Measurements from ENCODE around the gene ASCL1. TPM values are rescaled to one million over a fixed set of nuclear protein-coding genes. Genes with fewer than 3 reads are reported as not detected.

ASCL1 gene
- polyA plus RNA-seq, 1 of the 3 experiments (the other 2 are of a cell fraction), result 0.21 TPM

GRCh38 chr12:102920271-102920670 is 37.2 kb upstream of the ASCL1 start:
- ChIA-PET CTCF (interaction anchor here (2.8 kb wide), 1 partner anchor 28 kb away, joined by 13 read pairs; no protein-coding TSS in a partner anchor), POLR2A (no interaction called here)
- Histone ChIP-seq H3K9me2 (no peaks in the 10 kb centered on the region), H3K4me2 (no peak overlapping the region), H3K36me3 (replicated peaks in 1 of 2; ENCODE audit: control insufficient read depth in 1 of 2, insufficient read depth in 2 of 2, low read length in 1 of 2) (no peaks in the 10 kb centered on the region), H3K9me3 (no peaks in the 10 kb centered on the region), H4K20me1 (ENCODE audit: insufficient read depth) (no peaks in the 10 kb centered on the region), H3K79me2 (ENCODE audit: insufficient read depth) (no peaks in the 10 kb centered on the region), H3K4me3 (ENCODE audit: low read depth in 2 of 2, low read length in 1 of 2) (no peak overlapping the region), H3K9ac (no peak overlapping the region), H3F3A (replicated peaks; ENCODE audit: insufficient read depth) (no peaks in the 10 kb centered on the region), H3K4me1 (ENCODE audit: control insufficient read depth in 1 of 2, insufficient read depth in 2 of 2, low read depth in 1 of 2, low read length in 1 of 2) (no peaks in the 10 kb centered on the region; a peak in 1 of 4 replicates), H3K27me3 (ENCODE audit: insufficient read depth) (no peaks in the 10 kb centered on the region), H3K27ac (ENCODE audit: low read depth in 2 of 2, low read length in 1 of 2) (no peak overlapping the region), H2AFZ (ENCODE audit: low read depth) (no peak overlapping the region)
- TF ChIP-seq JUND (IDR thresholded peaks at IDR 0.05) (no peak), MXI1 (IDR thresholded peaks at IDR 0.05; ENCODE audit: low read depth, low read length) (no peak), POLR2AphosphoS5 (IDR thresholded peaks at IDR 0.05; ENCODE audit: low read depth, low read length) (no peak), YY1 (IDR thresholded peaks at IDR 0.05; ENCODE audit: low read depth) (no peak), CHD2 (IDR thresholded peaks at IDR 0.05; ENCODE audit: low read length, partially characterized antibody) (no peak), TCF12 (IDR thresholded peaks at IDR 0.05) (no peak), CTCF (IDR thresholded peaks at IDR 0.05) (no peak), ELF1 (IDR thresholded peaks at IDR 0.05) (no peak), RCOR1 (IDR thresholded peaks at IDR 0.05; ENCODE audit: low read length) (no peak), REST (IDR thresholded peaks at IDR 0.05; ENCODE audit: low read depth, low read length) (no peak), GATA2 (CRISPR knock-in tag; IDR thresholded peaks at IDR 0.05) (no peak), NRF1 (IDR thresholded peaks at IDR 0.05; ENCODE audit: low read depth, low read length) (no peak), SIN3A (IDR thresholded peaks at IDR 0.05; ENCODE audit: borderline replicate concordance, low read depth, low read length) (no peak), MEF2A (IDR thresholded peaks at IDR 0.05; ENCODE audit: borderline replicate concordance, low read depth) (no peak), TEAD4 (IDR thresholded peaks at IDR 0.05; ENCODE audit: borderline replicate concordance, insufficient read depth) (no peak), FOSL2 (IDR thresholded peaks at IDR 0.05; ENCODE audit: borderline replicate concordance, low read depth) (no peak), RFX5 (IDR thresholded peaks at IDR 0.05; ENCODE audit: low read length) (no peak)
- TF ChIP-seq, protein P1, sequence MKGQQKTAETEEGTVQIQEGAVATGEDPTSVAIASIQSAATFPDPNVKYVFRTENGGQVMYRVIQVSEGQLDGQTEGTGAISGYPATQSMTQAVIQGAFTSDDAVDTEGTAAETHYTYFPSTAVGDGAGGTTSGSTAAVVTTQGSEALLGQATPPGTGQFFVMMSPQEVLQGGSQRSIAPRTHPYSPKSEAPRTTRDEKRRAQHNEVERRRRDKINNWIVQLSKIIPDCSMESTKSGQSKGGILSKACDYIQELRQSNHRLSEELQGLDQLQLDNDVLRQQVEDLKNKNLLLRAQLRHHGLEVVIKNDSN (IDR thresholded peaks at IDR 0.05; ENCODE audit: borderline replicate concordance, low read depth), result no peak
- TF ChIP-seq, protein P2, sequence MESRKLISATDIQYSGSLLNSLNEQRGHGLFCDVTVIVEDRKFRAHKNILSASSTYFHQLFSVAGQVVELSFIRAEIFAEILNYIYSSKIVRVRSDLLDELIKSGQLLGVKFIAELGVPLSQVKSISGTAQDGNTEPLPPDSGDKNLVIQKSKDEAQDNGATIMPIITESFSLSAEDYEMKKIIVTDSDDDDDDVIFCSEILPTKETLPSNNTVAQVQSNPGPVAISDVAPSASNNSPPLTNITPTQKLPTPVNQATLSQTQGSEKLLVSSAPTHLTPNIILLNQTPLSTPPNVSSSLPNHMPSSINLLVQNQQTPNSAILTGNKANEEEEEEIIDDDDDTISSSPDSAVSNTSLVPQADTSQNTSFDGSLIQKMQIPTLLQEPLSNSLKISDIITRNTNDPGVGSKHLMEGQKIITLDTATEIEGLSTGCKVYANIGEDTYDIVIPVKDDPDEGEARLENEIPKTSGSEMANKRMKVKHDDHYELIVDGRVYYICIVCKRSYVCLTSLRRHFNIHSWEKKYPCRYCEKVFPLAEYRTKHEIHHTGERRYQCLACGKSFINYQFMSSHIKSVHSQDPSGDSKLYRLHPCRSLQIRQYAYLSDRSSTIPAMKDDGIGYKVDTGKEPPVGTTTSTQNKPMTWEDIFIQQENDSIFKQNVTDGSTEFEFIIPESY (IDR thresholded peaks at IDR 0.05; ENCODE audit: borderline replicate concordance, low read depth), result no peak
- DNase-seq, result no peak
